HG02981 (cell line): ENCODE results near the gene LEFTY1.
"Not testable (repeated sequence)": the region's sequence is repeated elsewhere in the genome, so short reads cannot be mapped to it uniquely, and the experiment has no call there.

ENCODE experiments used
- ATAC-seq: cut with Tn5 transposase; IDR thresholded peaks from one replicate; pipeline ENCODE4 v1.9.1; 2021; ENCODE audit warnings: mild to moderate bottlenecking, moderate library complexity; ENCODE audit not compliant: unreplicated experiment

Gene LEFTY1, protein sequence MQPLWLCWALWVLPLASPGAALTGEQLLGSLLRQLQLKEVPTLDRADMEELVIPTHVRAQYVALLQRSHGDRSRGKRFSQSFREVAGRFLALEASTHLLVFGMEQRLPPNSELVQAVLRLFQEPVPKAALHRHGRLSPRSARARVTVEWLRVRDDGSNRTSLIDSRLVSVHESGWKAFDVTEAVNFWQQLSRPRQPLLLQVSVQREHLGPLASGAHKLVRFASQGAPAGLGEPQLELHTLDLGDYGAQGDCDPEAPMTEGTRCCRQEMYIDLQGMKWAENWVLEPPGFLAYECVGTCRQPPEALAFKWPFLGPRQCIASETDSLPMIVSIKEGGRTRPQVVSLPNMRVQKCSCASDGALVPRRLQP

DNA sequence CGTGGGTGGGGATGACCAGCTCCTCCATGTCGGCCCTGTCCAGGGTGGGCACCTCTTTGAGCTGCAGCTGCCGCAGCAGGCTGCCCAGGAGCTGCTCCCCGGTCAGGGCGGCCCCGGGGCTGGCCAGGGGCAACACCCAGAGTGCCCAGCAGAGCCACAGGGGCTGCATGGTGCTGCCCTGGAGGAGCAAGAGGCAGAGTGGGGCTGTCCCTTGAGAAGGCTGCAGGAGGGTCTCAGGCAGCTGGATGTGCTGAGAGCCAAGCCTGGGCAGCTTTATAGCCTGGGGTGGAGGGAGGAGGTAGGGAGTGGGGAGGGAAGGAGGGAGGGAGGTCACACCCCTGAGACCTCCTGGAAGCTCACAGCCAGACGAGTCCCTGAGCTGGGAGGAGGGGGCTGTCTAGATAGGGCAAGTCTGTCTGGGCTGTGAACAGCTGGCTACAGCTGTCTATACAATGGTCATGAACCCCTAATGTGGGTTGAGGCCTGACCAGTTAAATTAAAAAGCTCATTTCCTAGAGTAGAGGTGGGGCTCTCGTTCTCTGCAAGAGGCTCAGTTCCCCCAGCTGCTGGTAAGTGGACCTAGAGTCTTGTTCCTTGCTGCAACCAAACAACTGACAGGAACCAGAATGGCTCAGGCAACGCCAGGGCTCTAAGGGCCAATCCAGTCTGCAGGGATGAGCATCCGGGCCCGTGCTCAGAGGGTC is at the start of gene LEFTY1:
Gene LEFTY1, minus strand, starts transcription at position 249 of the 704 bp plus-strand sequence. Its CDS starts 80 bp downstream, at position 169.
- no peak for ATAC-seq

DNA sequence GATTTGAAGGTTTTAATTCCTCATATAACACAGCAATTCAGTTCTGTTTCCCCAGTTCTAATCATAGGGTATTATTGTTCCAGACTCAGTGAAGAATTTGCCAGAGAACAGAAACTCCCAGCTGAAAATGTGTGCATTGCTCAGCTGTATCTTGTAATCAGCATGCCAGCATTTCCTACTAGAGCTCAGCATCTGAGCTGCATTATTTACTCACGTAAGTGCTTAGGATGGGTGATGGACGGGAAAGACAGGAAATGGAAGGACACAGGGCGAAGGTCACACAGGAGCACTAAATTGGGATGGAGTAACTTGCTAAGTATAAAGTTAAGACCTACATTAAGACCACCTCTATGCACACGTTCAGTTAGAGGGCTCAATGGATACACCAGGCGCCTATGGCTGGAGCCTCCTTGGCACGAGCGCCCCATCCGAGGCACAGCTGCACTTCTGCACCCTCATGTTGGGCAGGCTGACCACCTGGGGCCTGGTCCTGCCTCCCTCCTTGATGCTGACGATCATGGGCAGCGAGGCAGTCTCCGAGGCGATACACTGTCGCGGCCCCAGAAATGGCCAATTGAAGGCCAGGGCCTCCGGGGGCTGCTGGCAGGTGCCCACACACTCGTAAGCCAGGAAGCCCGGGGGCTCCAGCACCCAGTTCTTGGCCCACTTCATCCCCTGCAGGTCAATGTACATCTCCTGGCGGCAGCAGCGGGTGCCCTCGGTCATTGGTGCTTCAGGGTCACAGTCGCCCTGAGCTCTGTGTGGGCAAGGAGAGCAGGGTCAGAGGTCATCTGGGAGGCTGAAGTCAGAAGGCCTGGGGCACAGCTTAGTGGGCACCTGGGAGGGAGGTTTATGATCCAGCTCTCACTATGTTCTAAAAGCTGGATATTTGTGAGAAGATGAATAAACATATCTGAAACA is 48.4 kb upstream of the LEFTY1 start:
- ATAC-seq = no peak

DNA sequence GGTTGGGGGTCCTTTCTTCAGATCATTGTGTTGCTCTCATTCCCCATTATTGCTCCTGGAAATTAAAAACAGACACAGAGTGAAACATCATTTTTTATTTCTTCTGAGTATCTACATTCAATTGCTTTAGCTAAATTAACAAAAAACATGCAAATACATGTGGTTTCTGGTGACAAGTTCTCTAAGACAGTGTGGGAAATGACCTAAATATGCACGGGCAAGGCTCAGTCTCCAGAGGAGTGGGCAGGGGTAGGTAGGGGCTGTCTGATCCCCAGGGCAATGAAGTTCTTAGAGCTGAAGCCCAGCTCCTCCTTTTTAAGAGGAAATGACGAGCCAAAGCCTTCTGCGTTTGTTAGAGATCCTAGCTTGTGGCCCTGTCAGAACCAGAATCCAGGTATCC is 47.6 kb upstream of the LEFTY1 start:
- ATAC-seq = no peak

DNA sequence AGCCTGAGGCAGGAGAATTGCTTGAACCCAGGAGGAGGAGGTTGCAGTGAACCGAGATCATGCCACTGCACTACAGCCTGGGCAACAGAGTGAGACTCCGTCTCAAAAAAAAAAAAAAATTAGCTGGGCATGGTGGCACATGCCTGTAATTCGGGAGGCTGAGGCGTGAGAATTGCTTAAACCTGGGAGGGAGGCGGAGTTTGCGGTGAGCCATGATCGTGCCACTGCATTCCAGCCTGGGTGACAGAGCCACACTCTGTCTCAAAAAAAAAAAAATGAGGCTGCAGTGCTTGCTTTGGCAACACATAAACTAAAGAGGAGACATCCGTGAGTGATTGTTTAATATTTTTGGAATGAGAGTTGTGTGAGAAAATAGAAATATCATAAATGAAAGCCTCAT is 47.1 kb upstream of the LEFTY1 start:
- not testable (repeated sequence) for ATAC-seq

DNA sequence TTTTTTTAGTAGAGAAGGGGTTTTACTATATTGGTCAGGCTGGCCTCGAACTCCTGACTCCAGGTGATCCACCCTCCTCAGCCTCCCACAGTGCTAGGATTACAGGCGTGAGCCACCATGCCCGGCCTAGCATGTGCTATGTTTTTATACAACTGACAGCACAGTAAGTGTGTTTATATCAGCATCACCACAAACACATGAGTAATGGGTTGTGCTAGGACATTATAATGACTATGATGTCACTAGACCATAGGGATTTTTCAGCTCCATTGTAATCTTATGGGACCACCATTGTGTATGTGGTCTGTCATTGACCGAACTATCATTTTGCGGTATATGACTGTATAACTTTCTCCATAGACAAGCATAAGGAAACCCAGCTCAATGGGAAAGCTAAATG is 45.8 kb upstream of the LEFTY1 start:
- no peak for ATAC-seq

DNA sequence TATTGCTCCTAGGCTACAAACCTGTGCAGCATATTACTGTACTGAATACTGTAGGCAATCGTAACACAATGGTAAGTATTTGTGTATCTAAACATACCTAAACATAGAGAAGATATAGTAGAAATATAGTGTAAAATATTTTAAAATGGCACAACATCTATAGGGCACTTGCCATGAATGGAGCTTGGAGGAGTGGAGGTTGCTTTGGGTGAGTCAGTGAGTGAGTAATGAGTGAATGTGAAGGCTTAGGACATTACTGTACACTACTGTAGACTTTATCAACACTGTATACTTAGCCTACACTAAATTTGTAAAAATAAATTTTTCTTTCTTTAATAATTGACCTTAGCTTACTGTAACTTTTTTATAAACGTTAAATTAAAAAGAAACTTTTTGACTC is 44.1 kb upstream of the LEFTY1 start:
- ATAC-seq = no peak

DNA sequence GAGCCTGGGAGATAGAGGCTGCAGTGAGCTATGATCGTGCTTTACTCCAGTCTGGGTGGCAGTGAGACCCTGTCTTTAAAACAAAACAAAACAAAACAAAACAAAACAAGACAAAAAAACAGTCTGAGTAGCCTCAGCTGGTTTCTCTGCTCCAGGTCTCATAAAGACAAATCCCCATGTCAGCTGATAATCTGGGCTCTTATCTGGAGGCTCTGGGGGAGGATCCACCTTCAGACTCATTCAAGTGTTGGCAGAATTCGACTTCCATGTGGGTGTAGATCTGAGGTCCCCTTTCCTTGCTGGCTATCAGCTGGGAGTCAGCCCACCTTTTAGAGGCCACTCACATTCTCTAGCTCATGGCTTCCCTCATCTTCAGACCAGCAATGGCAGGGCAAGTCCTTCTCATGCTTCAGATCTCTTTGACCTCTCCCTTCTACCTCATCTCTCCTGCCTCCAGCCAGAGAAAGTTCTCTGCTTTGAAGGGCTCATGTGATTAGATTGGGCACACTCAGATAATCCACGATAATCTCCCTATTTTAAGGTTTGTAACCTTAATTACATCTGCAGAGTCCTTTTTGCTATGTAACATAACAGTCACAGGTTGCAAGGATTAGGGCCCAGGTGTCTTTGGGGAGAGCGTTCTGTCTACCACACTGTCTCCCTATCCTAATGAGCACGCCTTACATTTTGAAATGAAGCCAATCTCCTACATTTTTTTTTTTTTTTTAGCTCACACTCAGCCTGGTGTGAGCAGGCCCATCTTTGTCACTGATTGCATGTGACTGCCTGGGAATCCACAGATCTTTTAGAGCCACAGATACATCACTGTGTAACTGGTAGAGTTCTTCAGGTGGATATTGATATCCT is 42.6 kb upstream of the LEFTY1 start:
- ATAC-seq = no peak

DNA sequence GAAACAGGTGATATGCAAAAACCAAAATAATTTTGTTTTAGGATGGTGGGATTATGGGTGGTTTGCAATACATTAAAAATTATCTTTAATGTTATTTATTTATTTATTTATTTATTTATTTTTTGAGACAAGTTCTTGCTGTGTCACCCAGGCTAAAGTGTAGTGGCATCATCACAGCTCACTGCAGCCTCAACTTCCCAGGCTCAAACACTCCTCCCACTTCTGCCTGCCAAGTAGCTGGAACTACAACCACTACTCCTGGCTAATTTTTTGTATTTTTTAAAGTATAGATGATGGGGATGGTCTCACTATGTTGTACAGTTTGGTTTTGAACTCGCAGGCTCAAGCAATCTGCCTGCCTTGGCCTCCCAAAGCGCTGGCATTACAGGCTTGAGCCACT is 41.6 kb upstream of the LEFTY1 start:
- no peak for ATAC-seq

DNA sequence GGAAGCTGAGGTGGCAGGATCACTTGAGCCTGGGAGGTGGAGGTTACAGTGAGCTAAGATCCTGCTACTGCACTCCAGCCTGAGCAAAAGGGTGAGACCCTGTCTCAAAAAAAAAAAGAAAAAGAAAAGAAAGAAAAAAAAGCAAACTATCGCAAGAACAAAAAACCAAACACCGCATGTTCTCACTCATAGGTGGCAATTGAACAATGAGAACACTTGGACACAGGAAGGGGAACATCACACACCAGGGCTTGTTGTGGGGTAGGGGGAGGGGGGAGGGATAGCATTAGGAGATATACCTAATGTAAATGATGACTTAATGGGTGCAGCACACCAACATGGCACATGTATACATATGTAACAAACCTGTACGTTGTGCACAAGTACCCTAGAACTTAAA is 40.5 kb upstream of the LEFTY1 start:
- ATAC-seq = not testable (repeated sequence)

DNA sequence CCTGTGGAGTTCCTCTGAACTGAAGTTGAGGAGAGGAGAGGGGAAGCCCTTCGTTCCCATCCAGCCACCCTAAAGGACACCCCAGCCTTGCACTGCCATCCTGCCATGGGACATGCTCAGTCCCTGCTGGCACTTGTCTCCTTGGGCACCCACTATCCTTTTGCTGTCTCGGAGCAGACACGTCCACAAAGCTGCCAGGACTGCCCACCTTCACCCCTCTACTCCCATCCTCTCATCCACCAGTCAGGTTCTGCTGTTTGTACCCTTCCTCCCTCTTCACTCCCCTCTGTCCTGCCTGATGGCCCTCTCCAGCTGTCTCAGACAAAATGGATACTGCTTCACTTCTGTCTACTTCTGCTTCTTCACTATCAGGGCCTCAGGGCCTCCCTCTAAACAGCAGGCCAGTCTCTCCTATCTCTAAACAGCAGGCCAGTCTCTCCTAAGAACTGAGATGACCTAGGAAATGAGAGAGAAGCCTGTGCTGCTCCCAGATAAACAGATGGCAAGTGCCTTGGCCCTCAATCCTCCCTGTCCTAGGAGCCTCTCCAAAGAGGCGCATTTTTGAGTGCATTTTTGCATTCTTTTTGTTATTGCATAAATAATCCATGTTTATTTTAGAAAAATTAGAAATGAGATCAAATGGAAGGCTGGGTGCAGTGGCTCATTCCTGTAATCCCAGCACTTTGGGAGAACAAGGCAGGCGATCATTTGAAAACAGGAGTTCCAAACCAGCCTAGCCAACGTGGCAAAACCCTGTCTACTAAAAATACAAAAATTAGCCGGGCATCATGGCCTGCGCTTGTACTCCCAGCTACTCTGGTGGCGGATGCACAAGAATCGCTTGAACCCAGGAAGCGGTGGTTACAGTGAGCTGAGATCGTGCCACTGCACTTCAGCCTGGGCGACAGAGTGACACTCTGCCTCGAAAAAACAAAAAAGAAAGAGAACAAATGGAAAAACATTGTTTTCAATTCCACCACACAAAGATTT is 39.5 kb upstream of the LEFTY1 start:
- ATAC-seq = no peak

DNA sequence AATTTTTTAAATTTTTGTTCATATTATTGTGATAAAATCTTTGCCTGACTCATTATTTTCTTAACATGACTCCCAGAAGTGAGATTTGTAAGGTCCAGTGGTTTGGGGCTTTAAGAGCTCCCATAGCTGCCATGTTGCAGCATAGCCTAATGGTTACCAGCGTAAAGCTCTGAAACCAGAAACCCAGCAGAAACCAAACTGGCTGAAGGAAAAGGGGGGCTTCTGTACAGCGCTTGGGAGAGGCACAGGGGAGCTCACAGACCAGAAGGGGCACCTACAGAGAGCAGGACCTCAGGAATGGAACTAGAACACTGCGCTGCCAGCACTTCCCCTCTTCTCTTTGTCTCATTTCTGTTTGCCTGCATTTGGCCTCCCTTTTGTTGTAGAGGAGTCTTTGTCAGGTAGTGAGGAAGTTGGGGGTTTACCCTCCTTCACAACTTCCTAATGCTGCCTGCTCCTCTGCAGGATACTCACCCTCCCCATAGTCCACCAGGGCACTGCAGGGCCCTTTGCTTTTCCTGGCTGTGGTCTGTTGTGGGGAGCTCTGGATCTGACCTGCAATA is 37.7 kb upstream of the LEFTY1 start:
- no peak for ATAC-seq

DNA sequence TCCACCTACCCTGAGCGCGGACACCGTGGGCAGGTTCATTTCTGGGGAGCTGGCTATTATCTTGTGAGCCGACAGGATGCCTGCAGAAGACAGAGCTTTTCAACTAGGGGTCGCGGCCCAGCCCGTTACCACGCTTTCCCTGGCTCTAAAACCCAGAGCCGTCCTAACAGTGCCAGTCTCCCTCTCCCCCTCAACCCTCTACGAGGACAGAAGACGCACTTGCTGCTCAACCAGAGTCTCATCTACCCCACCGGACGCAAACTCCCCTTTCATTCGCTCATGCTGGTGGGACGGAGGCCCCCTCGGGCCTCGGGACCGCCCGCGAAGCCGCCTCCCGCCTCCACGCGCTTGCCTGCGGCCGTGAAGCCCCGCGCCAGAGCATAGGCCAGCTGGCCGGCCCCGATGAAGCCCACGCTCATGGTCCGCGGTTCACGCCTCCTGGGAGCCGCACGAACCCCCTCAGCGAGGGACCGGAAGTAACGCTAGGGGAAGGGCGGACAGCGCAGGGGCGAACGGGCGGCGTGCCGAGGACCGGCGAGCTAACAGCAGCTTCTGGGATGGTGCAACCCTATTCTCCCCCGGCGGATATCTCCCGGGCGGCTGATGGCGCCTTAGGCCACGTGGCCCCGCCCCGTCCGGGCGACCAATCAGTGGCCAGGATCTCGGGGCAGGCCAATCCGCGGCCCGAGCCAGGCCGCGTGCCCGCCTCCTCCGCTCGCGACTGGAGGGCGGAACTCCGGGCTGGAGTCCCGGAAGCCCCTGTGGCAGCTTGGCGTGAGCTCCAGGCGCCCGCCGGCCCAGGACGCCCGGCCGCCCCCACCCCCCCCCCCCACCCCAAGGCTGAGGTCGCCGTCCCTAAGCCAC is 35.0 kb upstream of the LEFTY1 start, which contains the start of gene PYCR2:
Gene PYCR2, minus strand, starts transcription at position 559 of the 864 bp plus-strand sequence. Its CDS starts 140 bp downstream, at position 419.
- ATAC-seq = peak; percentile 98

DNA sequence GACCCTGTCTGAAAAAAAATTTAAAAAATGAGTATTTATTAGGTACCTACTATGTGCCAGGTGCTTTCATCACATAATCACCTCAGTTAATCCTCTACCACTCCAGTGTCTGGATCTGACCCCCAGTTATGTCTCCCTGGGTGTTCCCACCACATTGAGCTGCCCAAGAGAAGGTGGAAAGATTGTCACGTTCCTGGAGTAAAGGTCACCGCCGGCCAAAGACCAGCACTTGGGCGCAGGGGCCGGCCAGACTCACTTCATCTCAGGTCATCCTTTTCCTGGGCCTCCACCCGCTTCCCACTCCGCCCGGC is 34.4 kb upstream of the LEFTY1 start:
- ATAC-seq = no peak

DNA sequence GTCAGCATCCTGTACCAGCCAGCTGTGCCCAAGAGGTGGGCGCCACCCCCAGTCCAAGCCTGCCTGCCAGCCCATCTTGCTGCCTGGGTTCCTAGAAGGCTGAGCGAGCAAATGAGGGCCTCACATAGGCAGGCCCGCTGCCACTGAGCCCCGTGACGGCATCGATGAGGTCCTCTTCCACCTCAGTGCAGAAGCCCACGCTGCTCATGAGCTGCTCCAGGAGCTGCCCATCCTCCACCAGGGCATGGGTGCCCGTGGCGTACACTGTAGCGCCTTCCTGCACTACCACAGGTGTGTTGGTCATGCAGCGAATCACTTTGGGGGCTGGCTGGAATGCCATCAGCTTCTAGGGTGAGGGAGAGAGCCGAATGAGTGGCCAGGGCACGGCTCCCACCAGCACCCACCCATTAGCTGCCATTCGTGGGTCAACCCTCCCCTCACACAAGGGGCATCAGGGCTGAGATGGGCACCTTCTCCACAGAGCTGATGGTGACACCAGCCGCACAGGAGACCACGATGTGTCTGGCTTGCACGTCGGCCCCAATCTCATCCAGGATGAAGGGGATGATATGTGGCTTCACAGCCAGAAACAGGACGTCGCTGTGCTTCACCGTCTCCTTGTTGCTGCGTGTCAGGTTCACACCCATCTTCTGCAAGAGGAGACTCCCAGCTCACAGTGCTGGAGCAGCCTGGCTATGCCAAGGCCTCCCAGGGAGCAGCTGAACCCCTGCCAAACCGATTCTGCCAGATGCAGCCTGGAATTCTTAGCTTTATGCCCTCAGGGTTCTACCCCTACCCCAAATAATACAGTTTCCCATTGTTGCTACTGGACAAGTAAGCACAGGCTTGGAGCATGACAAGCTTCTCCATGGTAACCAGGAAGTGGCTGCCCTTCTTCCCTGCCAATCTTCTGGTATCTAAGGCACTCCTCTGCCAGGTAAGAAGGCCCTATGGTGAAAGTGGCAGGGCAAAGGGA is 33.1 kb upstream of the LEFTY1 start:
- ATAC-seq = no peak

DNA sequence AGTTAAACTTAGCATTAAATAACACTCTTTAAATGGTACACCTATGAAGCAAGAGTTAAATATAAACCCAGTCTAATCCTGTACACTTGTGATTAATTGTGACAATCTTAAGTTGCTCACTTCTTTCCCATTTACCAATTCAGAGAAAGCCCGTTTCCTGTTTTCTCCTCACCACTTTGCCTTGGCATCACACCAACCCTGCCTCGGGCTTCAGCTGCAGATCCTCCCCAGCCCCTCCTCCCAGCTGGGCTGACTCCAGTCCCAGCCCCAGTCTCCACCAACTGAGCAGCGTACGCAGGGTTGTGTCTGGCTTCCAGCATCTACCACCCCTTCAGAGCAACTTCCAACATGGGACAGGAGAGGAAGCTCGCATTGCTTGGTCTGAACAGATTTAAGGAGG is 31.0 kb upstream of the LEFTY1 start:
- no peak for ATAC-seq

DNA sequence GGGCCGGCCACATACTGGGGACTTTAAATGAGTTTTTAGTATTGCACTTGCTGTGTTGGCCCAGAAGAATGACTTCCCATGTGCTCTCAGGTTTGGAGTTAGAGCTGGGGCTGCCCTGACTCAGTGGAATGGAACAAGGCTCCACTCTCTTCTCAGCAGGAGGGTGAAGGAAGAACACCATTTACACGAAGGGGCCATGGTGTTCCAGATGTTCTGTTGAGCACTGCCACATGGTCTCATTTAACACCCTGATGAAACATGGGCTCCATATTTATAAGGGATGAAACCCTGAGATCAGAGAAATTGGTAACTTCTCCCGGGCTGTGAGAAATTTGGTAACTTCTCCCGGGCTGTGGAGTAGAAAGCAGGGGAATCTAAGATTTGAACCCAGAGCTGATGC is 29.3 kb upstream of the LEFTY1 start:
- no peak for ATAC-seq

DNA sequence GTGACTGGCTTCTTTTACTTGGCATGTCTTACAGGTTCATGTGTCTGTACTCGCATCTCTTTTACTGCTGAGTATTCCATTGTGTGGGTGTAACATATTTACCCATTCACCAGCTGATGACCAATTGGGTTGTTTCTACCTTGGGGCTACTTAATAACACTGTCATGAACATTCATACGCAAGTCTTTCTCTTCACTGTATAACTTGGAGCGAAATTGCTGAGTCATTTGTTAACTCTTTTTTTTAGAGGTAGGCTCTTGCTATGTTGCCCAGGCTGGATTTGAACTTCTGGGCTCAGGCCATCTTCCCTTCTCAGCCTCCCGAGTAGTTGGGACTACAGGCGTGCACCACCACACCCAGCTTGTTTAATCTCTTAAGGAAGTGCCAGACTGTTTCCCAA is 28.6 kb upstream of the LEFTY1 start:
- ATAC-seq = no peak
